ENCODE data around the gene ESR2. TPM values are rescaled to one million over a fixed set of nuclear protein-coding genes. Genes with fewer than 3 reads are reported as not detected.

The ESR2 gene
- total RNA-seq, result 0.07 and 0.33 TPM in 2 replicates

DNA sequence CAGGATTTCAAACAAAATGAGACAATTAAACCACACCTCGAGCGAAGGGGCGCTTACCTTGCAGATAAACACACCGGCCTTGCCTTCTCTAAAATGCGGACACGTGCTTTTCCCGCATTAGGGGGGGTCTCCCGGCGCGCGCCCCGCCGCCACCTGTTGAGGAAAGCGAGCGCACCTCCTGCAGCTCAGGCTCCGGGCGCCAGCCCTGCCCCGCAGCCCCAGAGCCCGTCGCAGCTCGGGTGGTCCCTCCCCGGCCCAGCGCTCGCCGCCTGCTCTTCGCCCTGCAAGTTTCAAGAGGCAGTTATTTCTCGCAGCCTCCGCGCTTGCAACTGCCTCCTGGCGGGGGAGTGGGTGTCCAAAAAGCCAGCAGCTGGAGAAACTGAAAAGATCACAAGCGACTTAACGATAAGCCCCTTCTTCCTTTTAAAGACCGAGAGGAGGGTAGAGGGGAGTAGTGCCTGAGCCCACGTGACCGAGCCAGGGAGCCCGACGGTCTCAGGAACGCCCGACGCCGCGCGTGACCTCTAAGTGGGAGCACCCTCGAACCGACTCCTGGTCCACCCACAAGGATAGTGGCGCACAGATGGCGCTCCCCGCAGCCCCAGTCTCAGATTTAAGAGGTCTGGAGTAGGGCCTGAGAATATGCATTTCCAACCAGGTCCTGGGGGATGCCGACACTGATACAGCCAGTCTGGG is at the start of gene ESR2:
ESR2 (minus strand) TSS at position 396 of the 696 bp plus-strand sequence. CDS start 11,386 bp downstream, outside the sequence.

Other genes starting within 250 kb of the ESR2 start
- 36.3 and 58.1 TPM in 2 replicates for gene MTHFD1, start 94.0 kb upstream of the ESR2 start, total RNA-seq
- 0.20 and 0.56 TPM in 2 replicates for gene AKAP5, start 171.1 kb upstream of the ESR2 start, total RNA-seq
- 9.3 and 14.3 TPM in 2 replicates for gene ZBTB25, start 209.5 kb upstream of the ESR2 start, total RNA-seq
- gene ZBTB1, start 210.4 kb upstream of the ESR2 start, total RNA-seq, result 45.4 and 46.6 TPM in 2 replicates
- 18.0 and 23.3 TPM in 2 replicates for gene HSPA2, start 246.4 kb upstream of the ESR2 start, total RNA-seq